GM19193 (cell line): Measurements from ENCODE around the gene ODAD3.

Experiments
- POLR2A ChIP-seq: IDR thresholded peaks from 4 replicates; pipeline ENCODE4 v1.6.1; 2011; ENCODE audit not compliant: insufficient read depth, insufficient read length; ENCODE audit errors: extremely low read depth

ODAD3 gene

GRCh38 chr19:11464333-11465265 is 29.7 kb upstream of the ODAD3 start:
- no peak for TF ChIP-seq POLR2A

DNA sequence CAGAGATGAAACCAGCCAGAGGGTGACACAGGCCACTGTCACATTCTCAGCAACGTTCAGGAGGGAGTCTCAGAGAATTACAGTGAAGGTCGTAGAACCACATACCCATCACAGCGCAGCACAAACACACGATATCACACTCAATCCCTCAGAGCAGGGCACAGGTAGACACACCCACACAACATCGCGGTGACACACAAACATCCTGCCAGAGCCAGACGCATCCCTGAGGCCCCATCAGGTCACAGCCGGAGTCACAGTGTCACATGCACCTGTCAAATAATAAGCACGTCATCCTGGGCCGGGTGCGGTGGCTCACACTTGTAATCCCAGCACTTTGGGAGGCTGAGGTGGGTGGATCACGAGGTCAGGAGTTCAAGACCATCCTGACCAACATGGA is 28.5 kb upstream of the ODAD3 start:
- TF ChIP-seq POLR2A: no peak

DNA sequence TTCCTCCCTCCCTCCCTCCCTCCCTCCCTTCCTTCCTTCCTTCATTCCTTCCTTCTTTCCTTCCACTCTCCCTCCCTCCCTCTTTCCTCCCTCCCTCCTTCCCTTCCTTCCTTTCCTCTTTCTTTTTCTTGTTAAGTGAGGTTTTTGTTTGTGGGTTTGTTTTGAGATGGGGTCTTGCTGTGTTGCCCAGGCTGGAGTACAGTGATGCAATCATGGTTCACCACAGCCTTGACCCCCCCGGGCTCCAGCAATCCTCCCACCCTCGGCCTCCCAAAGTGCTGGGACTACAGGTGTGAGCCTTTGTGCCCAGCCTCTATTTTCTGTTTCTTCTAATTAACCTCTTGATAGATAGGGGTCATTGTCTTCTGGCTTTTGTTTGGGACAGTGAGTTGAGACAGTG is 26.5 kb upstream of the ODAD3 start:
- no peak for TF ChIP-seq POLR2A

- TF ChIP-seq POLR2A: no peak
Measured at GRCh38 chr19:11460207-11460606, 25.3 kb upstream of the ODAD3 start.

DNA sequence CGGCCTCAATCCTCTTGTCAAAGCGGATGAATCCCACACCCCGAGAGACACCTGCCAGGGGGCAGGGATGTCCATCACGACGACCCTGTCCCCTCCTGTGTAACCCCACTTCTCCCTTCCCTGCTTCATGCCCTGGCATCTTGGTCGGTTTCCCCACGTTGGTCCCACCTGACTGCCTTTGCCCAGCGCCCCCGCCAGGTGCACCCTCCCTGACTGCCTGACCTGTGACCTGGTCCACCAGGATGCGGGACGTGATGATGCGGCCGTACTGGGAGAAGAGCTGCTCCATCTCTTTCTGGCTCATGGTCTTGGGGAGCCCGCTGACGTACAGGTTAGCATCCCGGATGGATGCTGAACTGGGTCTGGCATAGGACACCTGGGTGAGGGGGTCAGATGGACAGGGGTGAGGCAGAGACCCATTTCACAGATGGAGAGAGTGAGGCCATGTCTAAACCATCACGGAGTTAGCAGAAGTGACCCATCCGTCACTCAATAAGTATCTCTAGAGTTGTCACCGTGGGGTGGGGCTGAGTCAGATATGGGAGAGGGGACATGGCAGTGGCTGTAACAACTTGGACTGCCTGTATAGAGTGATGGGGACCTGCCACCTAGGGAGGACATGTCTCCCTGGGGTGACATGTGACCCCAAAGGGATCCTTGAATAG is 23.4 kb upstream of the ODAD3 start:
- TF ChIP-seq POLR2A: no peak

- no peak for TF ChIP-seq POLR2A
Measured at GRCh38 chr19:11457831-11458230, 22.9 kb upstream of the ODAD3 start.

DNA sequence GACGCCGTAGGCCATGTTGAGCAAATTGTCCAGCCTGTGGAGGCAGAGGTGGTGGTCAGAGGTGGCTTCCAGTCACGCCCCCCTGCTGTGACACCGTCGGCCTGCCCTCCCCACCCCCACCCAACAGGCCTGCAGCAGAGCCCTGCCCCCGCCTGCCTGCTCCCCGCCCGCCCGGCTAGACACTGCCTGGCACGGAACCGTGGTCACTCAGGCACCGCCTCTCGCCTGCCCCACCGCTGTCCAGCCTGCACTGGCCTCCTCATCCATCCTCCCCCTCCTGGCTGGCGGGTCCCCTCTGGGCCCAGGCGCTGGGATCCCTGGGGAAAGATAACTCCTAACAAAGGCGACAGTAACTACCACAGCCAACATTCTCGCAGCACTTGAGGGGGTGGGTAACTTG is 22.2 kb upstream of the ODAD3 start:
- no peak for TF ChIP-seq POLR2A

GRCh38 chr19:11456659-11457058 is 21.7 kb upstream of the ODAD3 start:
- TF ChIP-seq POLR2A: no peak

DNA sequence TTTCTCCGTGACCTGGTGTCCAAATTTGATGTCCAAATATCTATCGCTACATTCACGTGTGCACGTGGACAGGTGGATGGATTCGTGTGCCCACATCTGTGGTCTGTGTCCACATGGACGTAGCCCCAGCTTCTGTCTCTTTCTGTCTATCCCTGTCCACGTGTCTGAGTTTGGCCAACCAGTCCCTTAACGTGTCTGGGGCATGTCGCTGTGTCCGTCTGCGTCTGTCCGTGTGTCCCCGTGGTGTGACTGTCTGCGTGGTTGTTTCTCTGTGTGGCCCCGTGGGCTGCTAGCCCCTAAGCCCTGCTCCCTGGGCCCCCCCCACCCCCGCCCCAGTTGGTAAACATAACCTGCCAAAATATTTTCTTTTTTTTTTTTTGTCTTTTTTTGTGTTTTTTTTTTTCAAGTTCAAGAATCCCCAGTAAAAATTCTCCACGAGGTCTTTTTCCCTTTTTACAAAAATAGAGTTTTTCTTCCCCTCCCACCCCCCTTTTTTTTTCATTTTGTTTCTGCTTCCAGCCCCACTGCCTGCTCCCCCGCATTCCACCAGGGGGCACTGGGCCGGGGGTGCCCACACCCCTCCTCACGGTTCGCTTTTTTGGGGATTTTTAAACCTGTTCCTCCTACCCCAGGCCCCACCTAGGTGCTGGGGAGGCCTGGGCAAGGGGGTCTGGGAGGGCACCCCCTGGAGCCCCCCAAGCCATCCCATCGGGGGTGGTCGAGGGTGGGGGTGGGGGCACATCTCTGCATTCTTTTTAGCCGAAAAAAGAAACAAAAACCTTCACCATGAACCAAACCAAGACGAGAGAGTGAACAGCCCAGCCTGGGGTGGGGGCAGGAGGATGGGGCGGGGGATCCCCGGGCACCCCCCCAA is 18.8 kb upstream of the ODAD3 start:
- no peak for TF ChIP-seq POLR2A

- TF ChIP-seq POLR2A: no peak
Measured at GRCh38 chr19:11452620-11453310, 17.8 kb upstream of the ODAD3 start.

DNA sequence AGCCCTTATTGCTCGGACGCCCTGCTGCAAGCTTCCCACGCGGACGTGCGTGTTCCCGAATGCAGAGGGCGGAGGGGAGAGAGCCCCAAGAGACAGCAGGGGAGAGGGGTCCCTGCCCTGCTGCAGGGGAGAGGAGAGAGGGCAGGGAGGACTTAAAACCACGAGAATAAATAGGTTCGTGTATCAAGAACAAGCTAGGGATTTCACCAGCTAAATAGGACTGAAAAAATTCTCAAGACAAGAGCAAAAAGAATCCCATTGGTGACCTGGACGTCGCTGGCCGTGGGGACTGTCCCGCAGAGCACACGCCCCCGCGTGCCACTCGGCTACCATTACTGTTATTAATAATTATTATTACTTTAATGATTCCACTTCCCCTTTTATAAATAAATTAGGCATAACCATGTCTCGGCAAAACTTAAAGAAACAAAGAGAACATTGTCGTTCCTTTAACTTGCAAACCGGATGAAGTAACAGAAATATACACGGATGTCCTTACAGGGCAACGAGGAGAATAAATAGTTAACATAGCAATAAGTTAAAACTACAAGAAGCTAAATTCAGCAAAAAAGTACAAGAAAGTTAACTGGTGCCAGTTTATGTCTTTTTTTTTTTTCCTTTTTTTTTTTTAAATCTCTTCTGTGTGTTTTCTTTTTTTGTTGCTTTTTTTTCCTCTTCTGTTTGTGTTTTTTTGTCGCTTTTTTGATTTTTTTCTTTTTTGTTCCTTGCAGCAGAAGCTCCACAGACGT is 17.1 kb upstream of the ODAD3 start:
- TF ChIP-seq POLR2A: no peak

- TF ChIP-seq POLR2A: no peak
Measured at GRCh38 chr19:11451327-11451870, 16.5 kb upstream of the ODAD3 start.

DNA sequence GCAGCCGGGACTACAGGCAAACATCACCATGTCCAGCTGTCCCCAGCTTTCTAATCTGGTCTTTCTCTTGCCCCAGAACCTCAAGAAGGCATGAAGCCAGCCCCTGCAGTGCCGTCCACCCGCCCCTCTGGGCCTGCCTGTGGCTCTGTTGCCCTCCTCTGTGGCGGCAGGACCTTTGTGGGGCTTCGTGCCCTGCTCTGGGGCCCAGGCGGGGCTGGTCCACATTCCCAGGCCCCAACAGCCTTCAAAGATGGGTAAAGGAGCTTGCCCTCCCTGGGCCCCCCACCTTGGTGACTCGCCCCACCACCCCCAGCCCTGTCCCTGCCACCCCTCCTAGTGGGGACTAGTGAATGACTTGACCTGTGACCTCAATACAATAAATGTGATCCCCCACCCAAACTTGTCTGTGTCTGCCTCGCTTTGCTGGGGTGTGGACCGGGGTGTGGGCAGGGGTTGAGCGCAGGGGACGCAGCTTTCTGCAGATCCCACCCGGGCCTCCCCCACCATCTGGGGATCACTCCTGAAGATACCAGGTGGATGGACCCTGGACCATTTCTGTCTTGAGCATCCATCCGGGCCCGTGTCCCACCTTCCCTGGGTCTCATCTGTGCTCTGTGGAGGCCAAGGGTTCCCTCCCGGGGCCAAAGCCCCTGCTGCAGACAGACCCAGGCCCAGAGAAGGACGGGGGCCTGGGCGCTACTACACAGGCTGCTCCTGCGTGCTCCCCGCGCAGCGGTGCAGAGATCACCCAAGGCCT is 15.8 kb upstream of the ODAD3 start:
- no peak for TF ChIP-seq POLR2A
